Suppressor macrophage treated with lipopolysaccharide for 4 hours (primary cell): ENCODE results near the gene BEST2.

Experiments
- DNase-seq: peaks from one replicate; pipeline ENCODE4 v3.0.0-alpha.2; 2020

BEST2 gene

GRCh38 chr19:12731337-12731736 is 20.3 kb upstream of the BEST2 start:
- no peak for DNase-seq

GRCh38 chr19:12733369-12734214 is 18.0 kb upstream of the BEST2 start:
- DNase-seq, result peak; percentile 70

- DNase-seq, result peak; percentile 95
Observed at GRCh38 chr19:12736995-12737834, 14.4 kb upstream of the BEST2 start, which contains the start of gene GET3. Gene GET3 (plus strand): TSS chr19:12737497. CDS start chr19:12737506, 9 bp downstream.

DNA sequence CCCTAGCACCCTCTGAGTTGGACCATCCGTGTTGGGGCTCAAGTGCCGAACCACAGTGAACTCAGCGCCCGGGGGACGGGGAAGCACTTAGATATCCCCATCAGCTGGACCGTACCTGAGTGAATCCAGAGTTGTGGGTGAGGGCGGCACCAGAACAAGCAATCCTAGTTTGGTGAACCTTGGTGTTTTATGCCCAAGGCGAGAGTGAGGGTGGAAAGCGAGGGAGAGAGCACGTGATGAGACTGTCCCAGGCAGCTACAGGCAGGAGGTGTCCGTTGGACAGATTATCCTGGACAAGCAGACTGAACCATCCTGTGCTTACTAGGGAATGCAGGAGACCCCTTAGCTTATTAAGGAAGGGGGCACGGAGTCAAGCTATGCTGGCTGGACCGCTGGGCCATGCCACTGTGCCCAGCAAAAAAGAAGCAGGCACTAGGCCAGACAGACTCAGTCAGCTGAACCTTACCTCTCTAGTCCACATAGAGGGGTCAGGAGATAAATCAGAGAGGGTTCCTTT is 13.7 kb upstream of the BEST2 start:
- DNase-seq, result no peak

DNA sequence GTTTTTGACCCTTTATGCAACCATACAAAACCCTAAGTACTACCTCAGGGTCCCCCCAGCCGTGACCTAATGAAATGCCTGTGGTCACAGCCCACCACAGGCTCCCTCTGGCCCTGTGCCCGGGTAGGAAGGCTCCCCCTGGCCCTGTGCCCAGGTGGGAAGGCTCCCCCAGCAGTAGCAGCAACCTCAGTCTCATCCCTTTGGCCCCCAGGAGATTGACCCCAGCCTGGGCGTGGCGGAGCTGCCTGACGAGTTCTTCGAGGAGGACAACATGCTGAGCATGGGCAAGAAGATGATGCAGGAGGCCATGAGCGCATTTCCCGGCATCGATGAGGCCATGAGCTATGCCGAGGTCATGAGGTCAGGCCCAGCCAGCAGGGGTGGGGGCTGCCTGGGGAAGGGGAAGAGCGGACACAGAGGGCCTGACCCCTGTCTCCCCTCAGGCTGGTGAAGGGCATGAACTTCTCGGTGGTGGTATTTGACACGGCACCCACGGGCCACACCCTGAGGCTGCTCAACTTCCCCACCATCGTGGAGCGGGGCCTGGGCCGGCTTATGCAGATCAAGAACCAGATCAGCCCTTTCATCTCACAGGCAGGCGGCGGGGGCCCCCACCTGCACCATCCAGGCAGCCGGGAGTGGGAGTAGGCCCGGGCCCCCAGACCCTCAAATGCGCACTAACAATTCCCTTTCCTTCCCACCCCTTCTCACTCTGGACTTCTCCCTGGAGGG is 6.3 kb upstream of the BEST2 start:
- DNase-seq, result no peak

GRCh38 chr19:12748489-12748888 is 3.1 kb upstream of the BEST2 start:
- DNase-seq, result no peak

DNA sequence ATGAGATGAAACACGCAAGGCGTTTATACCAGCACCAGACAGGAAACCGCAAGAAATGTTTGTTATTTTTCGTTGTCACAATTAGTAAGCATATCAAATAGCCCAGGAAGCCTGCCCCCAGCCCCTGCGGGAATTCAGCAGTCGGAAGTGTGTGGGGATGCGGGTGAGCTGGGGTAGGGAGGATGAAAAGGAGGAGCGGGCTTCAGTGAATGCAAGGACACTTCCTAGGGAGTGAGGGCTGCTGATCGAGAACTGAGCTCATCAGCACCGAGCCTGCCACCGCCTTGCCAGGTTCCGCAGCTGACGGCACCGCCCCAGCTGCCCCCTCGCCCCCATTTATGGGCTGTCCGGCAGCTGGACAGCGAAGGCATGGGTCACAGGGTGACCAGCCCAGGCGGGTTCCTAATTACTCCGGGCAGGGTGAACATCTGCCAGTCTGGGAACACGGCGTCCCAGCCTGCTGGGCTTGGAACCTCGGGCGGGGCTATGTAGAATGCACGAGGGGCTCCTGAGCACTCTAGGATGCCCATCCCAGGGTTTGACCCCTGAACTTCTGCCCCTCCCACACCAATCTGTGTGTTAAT is 1.6 kb upstream of the BEST2 start:
- DNase-seq, result no peak

DNA sequence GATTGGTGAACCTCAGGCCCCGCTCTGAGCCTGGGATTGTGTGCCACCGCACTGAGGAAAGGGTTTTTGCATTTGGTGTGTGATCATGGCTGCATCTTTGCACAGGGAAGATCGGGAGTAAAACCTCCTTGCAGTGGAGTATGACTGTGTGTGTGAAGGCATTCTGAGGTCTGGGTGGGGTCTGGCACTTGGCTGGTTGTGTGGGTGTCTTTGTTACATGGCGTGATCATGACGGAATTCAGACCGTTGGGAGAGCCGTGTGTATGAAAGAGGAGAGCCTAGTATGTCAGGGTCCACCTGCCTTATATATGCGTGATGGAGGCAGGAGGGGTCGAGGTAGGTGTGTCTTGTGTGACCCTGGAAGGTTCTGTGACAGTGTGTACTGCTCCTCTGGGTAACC is 740 bp upstream of the BEST2 start:
- no peak for DNase-seq

DNA sequence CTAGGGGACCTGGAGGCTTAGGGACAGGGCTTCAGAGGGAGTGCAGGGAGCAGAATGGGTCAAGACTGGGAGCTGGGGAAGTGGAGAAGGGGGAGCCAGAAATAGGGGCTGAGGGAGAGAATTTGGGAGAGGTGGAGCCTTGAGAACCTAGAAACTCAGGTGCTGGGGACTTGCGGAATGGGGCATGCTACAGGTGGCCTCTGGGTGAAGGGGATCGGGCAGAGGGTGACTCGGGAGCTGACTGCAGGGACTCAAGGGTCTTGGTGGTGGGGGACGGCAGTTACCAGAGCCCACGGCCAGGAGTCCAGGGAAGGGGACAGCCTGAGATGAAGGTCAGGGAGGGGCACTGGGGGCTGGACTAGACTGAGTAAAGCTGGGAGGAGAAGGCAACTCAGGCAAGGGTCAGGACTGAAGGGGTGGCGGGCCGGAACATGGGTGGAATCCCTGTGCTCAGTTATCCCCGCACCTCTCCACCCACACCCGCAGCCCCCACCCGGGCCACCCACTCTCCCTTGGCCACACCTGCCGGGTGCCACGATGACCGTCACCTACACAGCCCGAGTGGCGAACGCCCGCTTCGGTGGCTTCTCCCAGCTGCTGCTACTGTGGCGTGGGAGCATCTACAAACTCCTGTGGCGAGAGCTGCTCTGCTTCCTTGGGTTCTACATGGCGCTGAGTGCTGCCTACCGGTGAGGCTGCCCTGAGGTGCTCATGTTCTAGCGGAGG is 628 bp downstream of the BEST2 start:
- DNase-seq, result no peak

GRCh38 chr19:12754465-12755196 is 3.0 kb downstream of the BEST2 start:
- DNase-seq, result no peak

GRCh38 chr19:12756150-12756883 is 4.7 kb downstream of the BEST2 start:
- no peak for DNase-seq

DNA sequence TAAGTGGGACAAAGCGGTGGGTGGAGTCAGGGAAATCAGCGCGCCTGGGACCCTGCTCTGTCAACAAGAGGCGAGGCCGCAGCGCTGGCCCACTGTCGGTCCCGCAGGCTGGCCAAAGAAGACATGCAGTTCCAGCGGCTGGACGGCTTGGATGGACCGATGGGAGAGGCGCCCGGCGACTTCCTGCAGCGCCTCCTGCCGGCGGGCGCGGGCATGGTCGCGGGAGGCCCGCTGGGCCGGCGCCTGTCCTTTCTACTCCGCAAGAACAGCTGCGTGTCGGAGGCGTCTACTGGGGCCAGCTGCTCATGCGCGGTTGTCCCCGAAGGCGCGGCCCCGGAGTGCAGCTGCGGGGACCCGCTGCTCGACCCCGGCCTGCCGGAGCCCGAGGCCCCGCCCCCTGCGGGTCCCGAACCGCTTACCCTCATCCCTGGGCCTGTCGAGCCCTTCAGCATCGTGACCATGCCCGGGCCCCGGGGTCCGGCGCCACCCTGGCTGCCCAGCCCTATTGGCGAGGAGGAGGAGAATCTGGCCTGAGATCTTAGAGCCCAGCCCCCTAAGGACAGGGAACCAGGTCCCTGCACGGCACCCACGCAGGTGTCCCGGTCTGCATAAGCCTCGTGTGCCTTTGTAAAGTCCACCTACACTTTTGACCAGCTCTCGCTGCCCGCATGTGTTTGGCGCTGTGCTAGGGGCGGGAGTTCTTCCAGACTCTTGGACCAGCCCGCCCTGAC is 6.1 kb downstream of the BEST2 start:
- peak; percentile 86 for DNase-seq

- no peak for DNase-seq
Observed at GRCh38 chr19:12759686-12760085, 8.1 kb downstream of the BEST2 start.

DNA sequence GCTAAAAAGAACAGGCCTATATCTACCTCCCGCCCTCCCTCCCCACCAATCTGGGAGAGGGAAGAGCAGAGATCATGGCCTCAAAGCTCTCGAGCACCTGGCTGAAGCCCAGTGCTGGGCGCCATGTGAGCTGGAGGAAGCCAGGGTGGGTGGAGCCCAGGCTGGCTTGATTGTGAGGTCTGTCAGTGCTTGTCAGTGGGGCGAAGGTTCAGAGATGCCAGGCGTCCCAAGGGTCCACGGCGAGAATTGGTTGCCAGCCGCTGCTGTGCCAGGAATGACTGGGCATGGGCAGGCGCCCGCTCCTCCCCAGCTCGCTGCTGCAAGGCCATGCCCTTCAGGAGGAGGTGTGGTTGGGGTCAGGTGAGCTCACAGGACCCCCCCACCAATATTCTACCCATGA is 11.5 kb downstream of the BEST2 start:
- DNase-seq, result no peak

- DNase-seq, result no peak
Observed at GRCh38 chr19:12764698-12765097, 13.1 kb downstream of the BEST2 start.

- peak; percentile 90 for DNase-seq
Observed at GRCh38 chr19:12766051-12766521, 14.5 kb downstream of the BEST2 start.

- no peak for DNase-seq
Observed at GRCh38 chr19:12767150-12767549, 15.6 kb downstream of the BEST2 start.

DNA sequence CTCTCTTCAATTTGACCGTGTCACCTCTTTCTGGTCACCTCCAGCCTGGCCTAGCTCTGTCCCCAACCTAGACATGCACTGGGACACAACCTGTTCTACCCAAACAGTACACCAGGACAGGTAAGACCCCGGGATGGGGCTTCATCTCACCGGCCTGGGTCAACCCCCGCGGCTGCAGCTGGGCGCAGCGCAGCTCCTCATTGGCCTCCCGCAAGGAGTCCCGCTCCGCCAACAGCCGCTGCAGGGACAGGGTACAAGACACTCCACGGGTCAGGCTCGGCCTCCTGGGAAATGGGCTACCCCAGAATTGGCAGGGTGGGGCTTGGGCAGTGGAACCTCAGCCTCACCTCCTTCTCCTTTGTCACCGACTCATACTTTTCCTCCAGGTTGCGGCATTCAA is 16.1 kb downstream of the BEST2 start:
- DNase-seq, result no peak

- DNase-seq, result no peak
Observed at GRCh38 chr19:12769689-12770088, 18.1 kb downstream of the BEST2 start.

GRCh38 chr19:12770922-12771321 is 19.3 kb downstream of the BEST2 start:
- DNase-seq, result no peak
